Mesothelial cell of epicardium (in vitro differentiated cells): Measurements from ENCODE around the gene TMEM120B. TPM values are rescaled to one million over a fixed set of nuclear protein-coding genes. Genes with fewer than 3 reads are reported as not detected.
"Not testable (repeated sequence)": the region's sequence is repeated elsewhere in the genome, so short reads cannot be mapped to it uniquely, and the experiment has no call there.

Experiments used
- DNase-seq, 2 experiments: peaks; one replicate each; pipeline ENCODE4 v3.0.0; 2021; ENCODE audit warnings: low spot score in 2 of 2; ENCODE audit not compliant: unreplicated experiment in 2 of 2
- H3K27ac Mint-ChIP-seq: 2 replicates; pipeline ENCODE4 v1.8.0; 2021; ENCODE audit warnings: mixed read lengths
- H3K27me3 Mint-ChIP-seq: 2 replicates; pipeline ENCODE4 v1.8.0; 2021; ENCODE audit warnings: low read depth, mixed read lengths
- H3K36me3 Mint-ChIP-seq: 2 replicates; pipeline ENCODE4 v1.8.0; 2021; ENCODE audit warnings: mixed read lengths
- H3K4me1 Mint-ChIP-seq: 2 replicates; pipeline ENCODE4 v1.8.0; 2021; ENCODE audit warnings: mixed read lengths
- H3K4me3 Mint-ChIP-seq: 2 replicates; pipeline ENCODE4 v1.8.0; 2021; ENCODE audit warnings: mild to moderate bottlenecking, moderate library complexity, mixed read lengths
- H3K9me3 Mint-ChIP-seq: 2 replicates; pipeline ENCODE4 v1.8.0; 2021; ENCODE audit warnings: mixed read lengths
- total RNA-seq: library from RNA; stranded (reverse); gene quantifications from 3 replicates; pipeline ENCODE4 v1.2.1, GENCODE V29; 2021
- TF ChIP-seq, protein P1 (sequence below): fragments of 200-600 bp; sonication (generic); IDR thresholded peaks from one replicate; pipeline ENCODE4 v1.5.0; 2021; ENCODE audit warnings: antibody characterized with exemption; ENCODE audit not compliant: unreplicated experiment

Gene TMEM120B
- total RNA-seq, 1 donor from 2014 or later, result 22.4 TPM

DNA sequence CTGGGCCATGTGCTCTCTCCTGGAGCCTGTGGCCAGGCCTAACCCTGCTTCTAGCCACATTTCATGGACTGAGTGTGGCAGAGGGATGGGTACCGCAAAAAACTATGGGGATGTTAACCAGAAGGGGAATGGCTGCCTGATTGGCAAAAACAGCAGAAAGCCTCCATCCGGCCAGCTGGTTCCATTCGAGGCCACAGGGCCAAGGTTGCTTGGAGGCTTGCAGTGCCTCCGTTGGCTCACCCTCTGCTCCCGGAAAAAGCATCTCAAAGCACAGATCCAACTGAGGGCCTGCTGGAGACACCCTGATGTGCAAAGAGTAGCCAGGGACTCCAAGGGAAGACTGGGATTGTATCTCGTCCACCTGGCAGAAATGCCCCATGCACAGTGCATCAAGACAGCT lies 16.5 kb downstream of the TMEM120B start:
- H3K27ac Mint-ChIP-seq, result no peak overlapping the region
- peaks cover 12% of the 10 kb centered on the region for H3K36me3 Mint-ChIP-seq
- no peaks in the 10 kb centered on the region for H3K27me3 Mint-ChIP-seq
- no peak for DNase-seq
- TF ChIP-seq, protein P1, sequence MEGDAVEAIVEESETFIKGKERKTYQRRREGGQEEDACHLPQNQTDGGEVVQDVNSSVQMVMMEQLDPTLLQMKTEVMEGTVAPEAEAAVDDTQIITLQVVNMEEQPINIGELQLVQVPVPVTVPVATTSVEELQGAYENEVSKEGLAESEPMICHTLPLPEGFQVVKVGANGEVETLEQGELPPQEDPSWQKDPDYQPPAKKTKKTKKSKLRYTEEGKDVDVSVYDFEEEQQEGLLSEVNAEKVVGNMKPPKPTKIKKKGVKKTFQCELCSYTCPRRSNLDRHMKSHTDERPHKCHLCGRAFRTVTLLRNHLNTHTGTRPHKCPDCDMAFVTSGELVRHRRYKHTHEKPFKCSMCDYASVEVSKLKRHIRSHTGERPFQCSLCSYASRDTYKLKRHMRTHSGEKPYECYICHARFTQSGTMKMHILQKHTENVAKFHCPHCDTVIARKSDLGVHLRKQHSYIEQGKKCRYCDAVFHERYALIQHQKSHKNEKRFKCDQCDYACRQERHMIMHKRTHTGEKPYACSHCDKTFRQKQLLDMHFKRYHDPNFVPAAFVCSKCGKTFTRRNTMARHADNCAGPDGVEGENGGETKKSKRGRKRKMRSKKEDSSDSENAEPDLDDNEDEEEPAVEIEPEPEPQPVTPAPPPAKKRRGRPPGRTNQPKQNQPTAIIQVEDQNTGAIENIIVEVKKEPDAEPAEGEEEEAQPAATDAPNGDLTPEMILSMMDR, result no peak
- H3K4me1 Mint-ChIP-seq, result no peaks in the 10 kb centered on the region
- no peaks in the 10 kb centered on the region for H3K9me3 Mint-ChIP-seq
- H3K4me3 Mint-ChIP-seq, result no peak overlapping the region

DNA sequence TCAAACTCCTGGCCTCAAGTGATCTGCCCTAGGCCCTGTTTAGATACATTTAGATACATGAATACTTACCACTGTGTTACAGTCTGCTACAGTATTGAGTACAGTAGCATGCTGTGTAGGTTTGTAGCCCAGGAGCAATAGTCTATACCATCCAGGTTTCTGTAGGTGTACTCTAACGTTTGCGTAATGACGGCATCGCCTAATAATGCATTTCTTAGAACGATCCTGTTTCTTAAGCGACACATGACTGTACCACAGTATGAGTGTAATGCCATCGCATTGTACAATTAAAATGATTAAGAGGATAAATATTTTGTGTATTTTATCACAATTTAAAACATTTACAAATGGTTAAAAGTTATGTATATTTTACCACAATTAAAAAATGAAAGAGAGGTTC lies 18.9 kb downstream of the TMEM120B start:
- H3K4me3 Mint-ChIP-seq, result no peak overlapping the region
- no peaks in the 10 kb centered on the region for H3K9me3 Mint-ChIP-seq
- TF ChIP-seq, protein P1, result no peak
- H3K36me3 Mint-ChIP-seq, result no peaks in the 10 kb centered on the region
- H3K27me3 Mint-ChIP-seq, result no peaks in the 10 kb centered on the region
- no peaks in the 10 kb centered on the region for H3K4me1 Mint-ChIP-seq
- DNase-seq, result no peak
- no peak overlapping the region for H3K27ac Mint-ChIP-seq

DNA sequence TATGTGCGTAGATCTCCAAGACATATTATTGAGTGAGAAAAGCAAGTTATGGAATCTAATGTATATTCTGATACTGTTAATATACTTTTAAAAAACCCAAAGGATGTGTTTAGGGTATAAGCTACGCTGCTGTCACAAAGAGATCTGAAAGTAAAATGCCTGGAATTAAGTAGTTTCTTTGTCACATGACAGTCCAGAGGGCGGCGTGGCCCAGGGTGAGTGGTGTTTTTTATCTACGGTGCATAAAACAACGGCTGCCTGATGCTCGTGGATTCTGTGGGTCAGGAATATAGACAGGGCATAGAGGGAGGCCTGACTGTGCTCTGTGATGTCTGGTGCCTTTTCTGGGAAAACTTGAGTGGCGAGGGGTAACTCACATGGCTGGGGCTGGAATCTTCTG lies 21.3 kb downstream of the TMEM120B start:
- Mint-ChIP-seq H3K36me3 (no peaks in the 10 kb centered on the region), H3K27me3 (no peaks in the 10 kb centered on the region), H3K9me3 (no peaks in the 10 kb centered on the region), H3K4me1 (no peaks in the 10 kb centered on the region), H3K4me3 (no peak overlapping the region), H3K27ac (no peak overlapping the region)
- DNase-seq, result no peak
- TF ChIP-seq, protein P1, result no peak

DNA sequence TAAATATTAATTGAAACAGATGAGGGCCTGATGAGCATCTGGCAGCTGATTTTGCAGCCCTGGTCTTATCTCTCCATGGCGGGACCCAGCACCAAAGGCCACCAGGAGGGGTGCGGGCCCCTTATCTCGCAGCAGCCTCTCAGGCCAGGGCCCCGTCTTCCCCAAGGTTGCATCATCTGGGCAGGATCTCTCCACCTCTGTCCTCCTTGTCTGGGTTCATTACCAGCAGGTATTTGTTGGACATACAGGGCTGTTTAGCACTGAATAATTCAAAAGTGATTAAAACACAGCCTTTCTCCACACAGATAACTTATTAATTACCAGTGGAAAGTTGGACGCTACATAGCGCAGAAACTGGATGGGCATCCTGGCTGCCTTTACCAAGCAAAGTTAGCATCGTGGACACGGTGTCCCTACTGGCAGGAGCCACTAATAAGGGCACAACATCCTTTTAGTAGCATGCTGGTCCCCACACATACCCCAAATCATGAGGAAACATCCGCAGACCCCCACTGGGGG lies 25.8 kb downstream of the TMEM120B start:
- Mint-ChIP-seq H3K36me3 (no peaks in the 10 kb centered on the region), H3K27ac (no peak overlapping the region), H3K4me1 (peaks cover 4% of the 10 kb centered on the region), H3K27me3 (no peaks in the 10 kb centered on the region), H3K9me3 (no peaks in the 10 kb centered on the region), H3K4me3 (no peak overlapping the region)
- no peak for DNase-seq
- TF ChIP-seq, protein P1, result no peak

DNA sequence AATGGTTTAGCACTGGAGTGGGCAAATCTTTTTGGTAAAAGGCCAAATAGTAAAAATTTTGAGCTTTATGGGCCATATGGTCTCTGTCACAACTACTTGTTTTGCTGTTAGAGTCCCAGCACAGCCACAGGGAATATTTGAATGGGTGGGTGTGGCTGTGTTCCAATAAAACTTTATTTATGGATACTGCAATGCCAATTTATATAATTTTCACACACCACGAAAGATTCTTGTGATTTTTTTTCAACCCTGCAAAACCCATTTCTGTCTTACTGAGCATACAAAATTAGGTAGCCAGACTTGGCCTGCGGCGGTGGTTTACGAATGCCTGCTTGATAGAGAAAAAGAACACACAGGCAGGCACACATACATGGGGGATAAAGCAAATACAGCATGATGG lies 28.3 kb downstream of the TMEM120B start:
- no peak overlapping the region for H3K4me3 Mint-ChIP-seq
- no peaks in the 10 kb centered on the region for H3K9me3 Mint-ChIP-seq
- no peak overlapping the region for H3K27ac Mint-ChIP-seq
- TF ChIP-seq, protein P1, result no peak
- H3K4me1 Mint-ChIP-seq, result peaks cover 4% of the 10 kb centered on the region
- no peaks in the 10 kb centered on the region for H3K36me3 Mint-ChIP-seq
- DNase-seq, result no peak
- H3K27me3 Mint-ChIP-seq, result no peaks in the 10 kb centered on the region

DNA sequence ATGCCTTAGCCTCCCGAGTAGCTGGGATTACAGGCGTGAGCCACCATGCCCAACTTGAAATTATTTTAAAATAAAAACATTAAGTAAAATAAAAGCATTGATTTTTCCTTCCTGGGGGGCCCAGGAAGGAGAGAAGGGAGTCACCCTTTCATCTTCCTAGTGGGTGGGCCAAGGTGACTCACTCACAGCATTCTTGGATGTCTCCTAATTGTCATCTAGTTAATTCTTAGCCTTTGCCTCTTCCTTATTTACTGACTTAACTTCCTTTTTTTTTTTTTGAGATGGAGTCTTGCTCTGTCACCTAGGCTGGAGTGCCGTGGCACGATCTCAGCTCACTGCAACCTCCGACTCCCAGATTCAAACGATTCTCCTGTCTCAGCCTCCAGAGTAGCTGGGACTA lies 29.2 kb downstream of the TMEM120B start:
- peaks cover 4% of the 10 kb centered on the region for H3K4me1 Mint-ChIP-seq
- H3K27me3 Mint-ChIP-seq, result no peaks in the 10 kb centered on the region
- H3K9me3 Mint-ChIP-seq, result no peaks in the 10 kb centered on the region
- TF ChIP-seq, protein P1, result no peak
- H3K4me3 Mint-ChIP-seq, result no peak overlapping the region
- no peaks in the 10 kb centered on the region for H3K36me3 Mint-ChIP-seq
- no peak overlapping the region for H3K27ac Mint-ChIP-seq
- no peak for DNase-seq

DNA sequence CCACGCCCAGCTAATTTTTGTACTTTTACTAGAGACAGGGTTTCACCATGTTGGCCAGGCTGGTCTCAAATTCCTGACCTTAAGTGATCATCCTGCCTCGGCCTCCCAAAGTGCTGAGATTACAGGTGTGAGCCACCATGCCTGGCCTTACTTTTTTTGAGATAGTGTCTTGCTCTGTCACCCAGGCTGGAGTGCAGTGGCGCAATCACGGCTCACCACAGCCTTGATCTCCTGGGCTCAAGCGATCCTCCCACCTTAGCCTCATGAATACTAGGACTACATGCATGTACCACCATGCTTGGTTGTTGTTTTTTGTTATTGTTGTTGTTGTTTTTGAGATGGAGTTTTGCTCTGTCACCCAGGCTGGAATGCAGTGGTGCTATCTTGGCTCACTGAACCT lies 33.0 kb downstream of the TMEM120B start:
- not testable (repeated sequence) for H3K36me3 Mint-ChIP-seq, DNase-seq, H3K9me3 Mint-ChIP-seq, H3K27ac Mint-ChIP-seq, H3K27me3 Mint-ChIP-seq, H3K4me3 Mint-ChIP-seq
- H3K4me1 Mint-ChIP-seq, result peaks cover 14% of the 10 kb centered on the region
